Mesenchymal stem cell (in vitro differentiated cells and primary cell): ENCODE measurements around the gene LYZL2.

Experiments
- DNase-seq: peaks from one replicate; pipeline ENCODE4 v3.0.0-alpha.2; 2013
- H2AFZ ChIP-seq: one replicate; pipeline ENCODE4 v1.6.1; 2013; ENCODE audit warnings: low read depth, mild to moderate bottlenecking, control low read depth, inconsistent platforms, low read length, moderate library complexity
- H2AK5ac ChIP-seq: 2 replicates; pipeline ENCODE4 v1.6.1; 2013; ENCODE audit warnings: low read length, moderate library complexity, mild to moderate bottlenecking, inconsistent platforms; ENCODE audit not compliant: severe bottlenecking
- H2BK120ac ChIP-seq: one replicate; pipeline ENCODE4 v1.6.1; 2013; ENCODE audit warnings: low read depth, mild to moderate bottlenecking, inconsistent platforms, low read length, moderate library complexity
- H2BK12ac ChIP-seq, 2 experiments: one replicate each; pipeline ENCODE4 v1.6.1; 2013; ENCODE audit warnings: inconsistent platforms in 2 of 2, low read length in 2 of 2, mild to moderate bottlenecking in 2 of 2, moderate library complexity in 2 of 2, control low read depth in 1 of 2
- H2BK15ac ChIP-seq: one replicate; pipeline ENCODE4 v1.6.1; 2013; ENCODE audit warnings: mild to moderate bottlenecking, low read depth, inconsistent platforms; ENCODE audit not compliant: poor library complexity, severe bottlenecking
- H2BK5ac ChIP-seq: 2 replicates; pipeline ENCODE4 v1.6.1; 2013; ENCODE audit warnings: low read depth, mild to moderate bottlenecking, low read length, control low read depth, inconsistent platforms; ENCODE audit not compliant: poor library complexity, severe bottlenecking
- H3K14ac ChIP-seq, 2 experiments: one replicate each; pipeline ENCODE4 v1.6.1; 2013; ENCODE audit warnings: inconsistent platforms in 2 of 2, low read length in 2 of 2, control low read depth in 1 of 2, mild to moderate bottlenecking in 1 of 2, moderate library complexity in 1 of 2
- H3K18ac ChIP-seq, 2 experiments: one replicate each; pipeline ENCODE4 v1.6.1; 2013; ENCODE audit warnings: inconsistent platforms in 2 of 2, low read length in 2 of 2, control low read depth in 1 of 2, low read depth in 1 of 2, mild to moderate bottlenecking in 1 of 2
- H3K23ac ChIP-seq, 2 experiments: one replicate each; pipeline ENCODE4 v1.6.1; 2013; ENCODE audit warnings: inconsistent platforms in 2 of 2, low read length in 2 of 2, mild to moderate bottlenecking in 2 of 2, moderate library complexity in 2 of 2, control low read depth in 1 of 2
- H3K27ac ChIP-seq: 2 replicates; pipeline ENCODE4 v1.5.1; 2013; ENCODE audit warnings: mild to moderate bottlenecking, moderate library complexity, low read length, control low read depth, inconsistent platforms; ENCODE audit not compliant: poor library complexity, severe bottlenecking
- H3K27me3 ChIP-seq, 2 experiments: 2 replicates each; pipeline versions ENCODE4 v1.6.1 to v1.7.0; 2013; ENCODE audit warnings: low read length in 2 of 2, mild to moderate bottlenecking in 2 of 2, moderate library complexity in 2 of 2, control low read depth in 1 of 2, inconsistent platforms in 1 of 2; ENCODE audit not compliant: control insufficient read depth in 1 of 2, insufficient read depth in 1 of 2
- H3K36me3 ChIP-seq, 2 experiments: 2 replicates each; pipeline versions ENCODE4 v1.6.1 to v1.7.0; 2013; ENCODE audit warnings: low read length in 2 of 2, control low read depth in 1 of 2, inconsistent platforms in 1 of 2, low read depth in 1 of 2, mild to moderate bottlenecking in 1 of 2; ENCODE audit not compliant: insufficient read depth in 2 of 2, control insufficient read depth in 1 of 2
- H3K4ac ChIP-seq, 2 experiments: one replicate each; pipeline ENCODE4 v1.6.1; 2013; ENCODE audit warnings: inconsistent platforms in 2 of 2, low read length in 2 of 2, mild to moderate bottlenecking in 2 of 2, moderate library complexity in 2 of 2, control low read depth in 1 of 2, low read depth in 1 of 2
- H3K4me1 ChIP-seq: 2 replicates; pipeline ENCODE4 v1.6.1; 2013; ENCODE audit warnings: low read depth, low read length, control low read depth; ENCODE audit not compliant: control insufficient read depth, insufficient read depth
- H3K4me2 ChIP-seq: 2 replicates; pipeline ENCODE4 v1.6.1; 2013; ENCODE audit warnings: low read length, mild to moderate bottlenecking, inconsistent platforms; ENCODE audit not compliant: poor library complexity, severe bottlenecking
- H3K4me3 ChIP-seq, 2 experiments: 2 replicates each; pipeline versions ENCODE4 v1.5.1 to v1.7.0; 2013; ENCODE audit warnings: low read length in 2 of 2, mild to moderate bottlenecking in 2 of 2, control low read depth in 1 of 2, low read depth in 1 of 2; ENCODE audit not compliant: insufficient read depth in 1 of 2
- H3K79me1 ChIP-seq: replicated peaks from 2 replicates; pipeline ENCODE4 v1.6.1; 2013; ENCODE audit warnings: mild to moderate bottlenecking, control low read depth, low read length, inconsistent platforms; ENCODE audit not compliant: poor library complexity, severe bottlenecking
- H3K9ac ChIP-seq: 2 replicates; pipeline ENCODE4 v1.7.0; 2013; ENCODE audit warnings: mild to moderate bottlenecking, low read length, moderate library complexity
- H3K9me3 ChIP-seq: 2 replicates; pipeline ENCODE4 v1.7.0; 2013; ENCODE audit warnings: mild to moderate bottlenecking, low read length; ENCODE audit not compliant: control insufficient read depth
- H4K8ac ChIP-seq: one replicate; pipeline ENCODE4 v1.6.1; 2013; ENCODE audit warnings: inconsistent platforms, mild to moderate bottlenecking, low read length, moderate library complexity
- H4K91ac ChIP-seq: one replicate; pipeline ENCODE4 v1.6.1; 2013; ENCODE audit warnings: mild to moderate bottlenecking, low read length, inconsistent platforms
- WGBS: methylation state at CpG from one replicate; pipeline ENCODE4 v1.1.7; 2013; ENCODE audit warnings: mixed read lengths; 5-methylcytosine and 5-hydroxymethylcytosine counted together

The LYZL2 gene

GRCh38 chr10:30577048-30577447 lies 52.5 kb downstream of the LYZL2 start:
- Histone ChIP-seq H3K4ac (no peak overlapping the region), H3K18ac (no peak overlapping the region), H3K79me1 (no peaks in the 10 kb centered on the region), H2BK15ac (no peak overlapping the region), H4K8ac (no peak overlapping the region), H3K9ac (no peak overlapping the region), H3K9me3 (no peaks in the 10 kb centered on the region), H3K27ac (no peak overlapping the region), H2AFZ (no peak overlapping the region), H2AK5ac (no peak overlapping the region), H3K14ac (no peak overlapping the region), H4K91ac (no peak overlapping the region), H3K36me3 (no peaks in the 10 kb centered on the region), H3K4me3 (no peak overlapping the region), H3K23ac (no peak overlapping the region), H3K4me2 (no peak overlapping the region), H2BK12ac (no peak overlapping the region), H2BK120ac (no peak overlapping the region), H3K4me1 (no peaks in the 10 kb centered on the region), H3K27me3 (peaks cover 0 to 4% of the 10 kb centered on the region in 2 experiments), H2BK5ac (no peak overlapping the region)
- DNase-seq = no peak

- no peak for DNase-seq
- Histone ChIP-seq H2BK5ac (no peak overlapping the region), H3K27me3 (peaks cover 0 to 4% of the 10 kb centered on the region in 2 experiments), H2BK15ac (no peak overlapping the region), H3K23ac (no peak overlapping the region), H3K36me3 (no peaks in the 10 kb centered on the region), H2BK120ac (no peak overlapping the region), H2BK12ac (no peak overlapping the region), H3K4me2 (no peak overlapping the region), H2AK5ac (no peak overlapping the region), H3K4ac (no peak overlapping the region), H3K9ac (no peak overlapping the region), H3K14ac (no peak overlapping the region), H3K4me1 (no peaks in the 10 kb centered on the region), H3K18ac (no peak overlapping the region), H3K9me3 (no peaks in the 10 kb centered on the region), H4K91ac (no peak overlapping the region), H3K79me1 (no peaks in the 10 kb centered on the region), H3K4me3 (no peak overlapping the region), H3K27ac (no peak overlapping the region), H2AFZ (no peak overlapping the region), H4K8ac (no peak overlapping the region)
- WGBS = 67% methylated on average over 6 of the region's 6 CpGs
These were observed 52.9 kb downstream of the LYZL2 start for GRCh38 chr10:30576641-30577040.

- no peak overlapping the region for H3K23ac ChIP-seq
- no peak overlapping the region for H3K9ac ChIP-seq
- H2BK15ac ChIP-seq = no peak overlapping the region
- no peak overlapping the region for H3K4me3 ChIP-seq
- H3K27me3 ChIP-seq = peaks cover 0 to 4% of the 10 kb centered on the region in 2 experiments
- no peak overlapping the region for H2AFZ ChIP-seq
- H3K79me1 ChIP-seq = no peaks in the 10 kb centered on the region
- H3K9me3 ChIP-seq = peaks cover 8% of the 10 kb centered on the region
- DNase-seq = no peak
- no peak overlapping the region for H2BK12ac ChIP-seq
- H3K4ac ChIP-seq = no peak overlapping the region
- no peaks in the 10 kb centered on the region for H3K4me1 ChIP-seq
- H4K8ac ChIP-seq = no peak overlapping the region
- no peaks in the 10 kb centered on the region for H3K36me3 ChIP-seq
- no peak overlapping the region for H3K18ac ChIP-seq
- H3K27ac ChIP-seq = no peak overlapping the region
- WGBS = 93% methylated on average over 4 of the region's 4 CpGs
- no peak overlapping the region for H4K91ac ChIP-seq
- H2BK5ac ChIP-seq = no peak overlapping the region
- H3K4me2 ChIP-seq = no peak overlapping the region
- H3K14ac ChIP-seq = no peak overlapping the region
- H2AK5ac ChIP-seq = no peak overlapping the region
- no peak overlapping the region for H2BK120ac ChIP-seq
These were observed 55.1 kb downstream of the LYZL2 start for GRCh38 chr10:30574432-30574796.

GRCh38 chr10:30573721-30574431 lies 55.7 kb downstream of the LYZL2 start:
- Histone ChIP-seq H3K4me1 (no peaks in the 10 kb centered on the region), H2BK120ac (no peak overlapping the region), H3K27me3 (peaks cover 0 to 4% of the 10 kb centered on the region in 2 experiments), H3K18ac (no peak overlapping the region), H3K36me3 (no peaks in the 10 kb centered on the region), H3K9me3 (peaks cover 8% of the 10 kb centered on the region), H4K8ac (no peak overlapping the region), H3K4me2 (no peak overlapping the region), H2BK12ac (no peak overlapping the region), H3K79me1 (no peaks in the 10 kb centered on the region), H4K91ac (no peak overlapping the region), H2AFZ (no peak overlapping the region), H3K14ac (no peak overlapping the region), H2BK5ac (no peak overlapping the region), H3K23ac (no peak overlapping the region), H3K4me3 (no peak overlapping the region), H2AK5ac (no peak overlapping the region), H3K4ac (no peak overlapping the region), H2BK15ac (no peak overlapping the region), H3K27ac (no peak overlapping the region), H3K9ac (no peak overlapping the region)
- DNase-seq = no peak
- WGBS = 94% methylated on average over 7 of the region's 7 CpGs
